Measurements from ENCODE around the gene ST6GAL2. TPM values are rescaled to one million over a fixed set of nuclear protein-coding genes. Genes with fewer than 3 reads are reported as not detected.

ST6GAL2 gene
- total RNA-seq, 1 donor from 2014 or later, result not detected

DNA sequence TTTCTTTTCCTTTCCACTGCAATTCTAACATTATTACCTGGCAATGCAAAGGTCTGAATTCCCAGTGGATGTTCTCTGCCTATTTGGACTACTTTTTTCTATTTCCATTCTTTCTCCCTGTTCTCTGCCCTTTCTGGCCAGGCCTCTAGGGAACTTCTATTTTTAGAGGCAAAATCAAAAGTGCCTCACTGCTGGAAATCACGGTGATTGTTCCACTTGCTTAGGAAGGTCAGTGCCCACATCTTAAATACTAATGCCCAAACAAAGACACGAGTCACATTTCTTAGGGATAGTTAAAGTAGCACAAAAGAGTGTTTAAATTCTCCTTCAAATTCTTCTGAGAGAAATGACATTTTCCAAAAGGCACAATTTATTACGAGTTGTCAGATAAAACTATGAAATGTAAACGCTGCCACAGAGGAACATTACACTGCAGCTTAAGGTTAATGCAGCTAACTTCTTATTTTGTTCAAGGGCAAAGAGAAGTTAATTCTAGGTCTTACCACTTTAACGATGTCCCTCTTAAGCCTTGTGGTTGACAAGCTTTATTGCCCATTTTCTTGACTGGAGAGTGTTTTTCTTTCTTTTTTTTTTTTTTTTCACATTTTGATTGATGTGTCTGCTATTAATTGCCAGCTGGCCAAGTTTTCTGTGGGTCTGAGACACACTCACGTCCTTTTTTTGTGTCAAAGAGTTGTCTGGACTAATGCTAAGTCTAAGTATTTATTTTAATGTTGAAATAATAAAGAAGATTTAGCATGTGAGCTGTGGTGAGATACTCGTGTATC, 34.7 kb downstream of the ST6GAL2 start:
- no peak overlapping the region for H3K4me3 Mint-ChIP-seq
- DNase-seq, result no peak
- H3K27ac Mint-ChIP-seq, result no peak overlapping the region
- intact Hi-C loops (cut with micrococcal nuclease), result no loop called here
- H3K9me3 Mint-ChIP-seq, result no peaks in the 10 kb centered on the region
- no peaks in the 10 kb centered on the region for H3K36me3 Mint-ChIP-seq (ENCODE audit: low read depth)
- no peaks in the 10 kb centered on the region for H3K4me1 Mint-ChIP-seq
- no peaks in the 10 kb centered on the region for H3K27me3 Mint-ChIP-seq

DNA sequence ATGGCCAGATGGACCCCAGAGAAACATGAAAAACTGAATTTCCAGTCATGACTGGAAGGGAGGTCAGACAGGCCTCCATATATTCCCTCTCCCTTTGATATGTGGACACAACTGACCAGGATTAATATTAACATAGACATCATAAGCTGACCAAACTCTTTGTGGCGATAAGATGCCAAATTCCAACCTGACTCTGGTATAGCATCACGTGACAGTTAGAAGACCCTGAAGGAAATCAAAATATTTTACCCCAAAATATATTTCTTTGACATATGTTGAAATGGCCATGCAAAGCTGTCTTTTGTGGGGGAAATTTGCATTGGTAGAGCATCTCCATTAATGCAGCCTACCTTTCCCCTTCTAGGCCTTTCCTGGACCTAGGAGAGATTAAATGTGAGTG, 36.7 kb downstream of the ST6GAL2 start:
- Mint-ChIP-seq H3K4me3 (no peak overlapping the region), H3K36me3 (ENCODE audit: low read depth) (no peaks in the 10 kb centered on the region), H3K9me3 (no peaks in the 10 kb centered on the region), H3K27me3 (no peaks in the 10 kb centered on the region), H3K4me1 (no peaks in the 10 kb centered on the region), H3K27ac (no peak overlapping the region)
- intact Hi-C loops (cut with micrococcal nuclease), result no loop called here
- no peak for DNase-seq

DNA sequence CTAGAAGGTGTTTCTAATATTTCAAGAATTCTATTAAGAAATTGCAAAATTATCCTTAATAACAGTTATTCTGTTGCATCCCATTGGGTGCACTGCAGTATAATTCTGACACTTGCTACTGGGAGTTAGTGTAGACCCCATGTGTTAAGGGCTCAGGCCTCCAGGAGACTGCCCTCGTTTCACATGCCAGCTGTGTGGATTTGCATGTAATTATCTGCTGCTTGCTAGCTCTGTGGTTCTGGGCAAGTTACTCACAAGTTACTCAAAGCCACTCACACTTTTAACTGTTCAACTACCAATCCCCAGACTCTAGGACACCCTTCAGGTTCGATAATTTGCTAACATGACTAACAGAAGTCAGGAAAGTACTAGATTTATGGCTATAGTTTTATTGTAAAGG, 38.6 kb downstream of the ST6GAL2 start:
- Mint-ChIP-seq H3K27ac (no peak overlapping the region), H3K9me3 (no peaks in the 10 kb centered on the region), H3K4me1 (no peaks in the 10 kb centered on the region), H3K27me3 (no peaks in the 10 kb centered on the region), H3K4me3 (no peak overlapping the region), H3K36me3 (ENCODE audit: low read depth) (no peaks in the 10 kb centered on the region)
- no peak for DNase-seq
- intact Hi-C loops (cut with micrococcal nuclease), result no loop called here

DNA sequence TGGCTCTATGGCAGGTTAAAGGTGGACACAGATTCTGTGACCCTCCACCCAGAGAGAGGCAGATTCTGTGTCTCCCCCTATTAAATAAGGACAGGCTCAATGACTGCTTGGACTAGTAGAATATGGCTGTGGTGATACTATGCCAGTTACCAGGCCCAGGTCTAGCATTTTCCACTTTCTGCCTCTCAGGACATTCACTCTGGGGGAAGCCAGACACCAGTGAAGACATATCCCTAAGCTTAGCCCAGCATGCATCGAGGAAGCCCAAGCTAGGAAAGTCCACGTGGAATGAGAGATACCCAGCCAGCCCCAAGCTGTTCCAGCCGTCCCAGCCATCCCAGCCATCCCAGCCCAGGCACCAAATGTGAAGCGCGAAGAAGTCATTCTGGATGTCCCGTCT, 40.3 kb downstream of the ST6GAL2 start:
- H3K4me1 Mint-ChIP-seq, result no peaks in the 10 kb centered on the region
- no peaks in the 10 kb centered on the region for H3K27me3 Mint-ChIP-seq
- no peak overlapping the region for H3K4me3 Mint-ChIP-seq
- DNase-seq, result no peak
- no peaks in the 10 kb centered on the region for H3K36me3 Mint-ChIP-seq (ENCODE audit: low read depth)
- intact Hi-C loops (cut with micrococcal nuclease), result no loop called here
- no peak overlapping the region for H3K27ac Mint-ChIP-seq
- H3K9me3 Mint-ChIP-seq, result no peaks in the 10 kb centered on the region

DNA sequence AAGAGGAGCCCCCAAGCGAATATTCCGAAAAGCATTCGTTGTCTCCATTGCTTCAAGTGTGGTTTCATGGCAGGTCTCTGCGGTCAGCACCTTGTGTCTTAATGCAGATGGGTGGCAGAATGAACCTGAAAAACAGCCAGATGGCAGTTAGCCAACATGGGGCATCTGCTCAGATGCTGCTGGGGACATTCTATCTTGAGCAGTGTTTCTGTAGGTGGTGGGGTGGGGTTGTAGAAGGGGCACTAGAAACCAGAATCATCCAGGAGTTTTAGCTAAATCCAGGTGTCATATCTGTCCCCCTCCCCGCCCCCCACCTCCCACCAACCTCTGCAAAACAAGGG, 42.1 kb downstream of the ST6GAL2 start:
- no peak overlapping the region for H3K27ac Mint-ChIP-seq
- H3K9me3 Mint-ChIP-seq, result no peaks in the 10 kb centered on the region
- DNase-seq, result no peak
- no peaks in the 10 kb centered on the region for H3K27me3 Mint-ChIP-seq
- H3K36me3 Mint-ChIP-seq (ENCODE audit: low read depth), result no peaks in the 10 kb centered on the region
- no peak overlapping the region for H3K4me3 Mint-ChIP-seq
- intact Hi-C loops (cut with micrococcal nuclease), result no loop called here
- H3K4me1 Mint-ChIP-seq, result no peaks in the 10 kb centered on the region

DNA sequence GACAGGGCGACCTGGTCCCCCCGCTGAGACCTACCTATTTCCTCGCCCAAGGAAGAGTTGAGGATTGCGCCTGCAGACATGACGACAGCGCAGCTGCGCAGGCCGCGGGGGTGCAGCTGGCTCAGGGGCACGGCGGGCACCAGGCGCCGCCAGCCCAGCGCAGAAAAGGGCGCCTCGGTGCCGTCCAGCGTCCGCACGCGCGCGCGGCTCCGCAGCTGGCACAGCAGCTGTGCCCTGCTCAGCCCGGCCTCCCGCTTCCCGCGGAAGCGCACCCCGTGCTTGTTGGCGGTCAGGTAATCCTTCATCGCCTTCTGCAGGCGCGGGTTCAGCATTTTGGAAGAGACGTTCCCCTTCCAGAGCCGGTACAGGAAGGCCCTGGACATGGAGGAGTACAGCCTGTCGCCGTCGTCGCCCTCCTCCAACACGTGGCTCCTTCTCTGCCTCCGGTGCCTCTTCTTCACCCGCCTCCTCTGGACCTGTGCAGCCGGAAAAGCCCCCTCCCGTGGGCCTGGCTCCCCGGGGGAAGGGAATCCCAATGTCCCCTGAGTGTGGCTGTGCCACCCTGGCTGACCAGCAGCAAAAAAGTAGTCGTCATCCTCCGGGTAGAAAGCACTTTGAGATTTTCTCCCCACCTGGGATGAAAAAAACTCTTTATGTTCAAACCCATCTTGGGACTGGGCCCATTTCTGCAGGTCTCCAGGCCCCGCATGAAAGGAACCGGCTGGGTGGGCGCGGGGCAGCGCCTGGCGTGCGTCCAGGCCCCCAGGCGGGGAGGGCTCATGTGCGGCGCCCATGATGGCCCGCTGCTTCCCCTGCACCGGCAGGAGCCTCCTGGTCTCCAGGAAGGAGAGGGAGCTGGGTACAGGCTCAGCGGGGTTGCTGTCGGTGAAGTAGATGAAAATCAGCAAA, 42.7 kb downstream of the ST6GAL2 start:
- H3K4me1 Mint-ChIP-seq, result no peaks in the 10 kb centered on the region
- H3K27ac Mint-ChIP-seq, result no peak overlapping the region
- H3K27me3 Mint-ChIP-seq, result no peaks in the 10 kb centered on the region
- H3K9me3 Mint-ChIP-seq, result no peaks in the 10 kb centered on the region
- H3K4me3 Mint-ChIP-seq, result no peak overlapping the region
- H3K36me3 Mint-ChIP-seq (ENCODE audit: low read depth), result no peaks in the 10 kb centered on the region
- intact Hi-C loops (cut with micrococcal nuclease), result no loop called here
- DNase-seq, result no peak

DNA sequence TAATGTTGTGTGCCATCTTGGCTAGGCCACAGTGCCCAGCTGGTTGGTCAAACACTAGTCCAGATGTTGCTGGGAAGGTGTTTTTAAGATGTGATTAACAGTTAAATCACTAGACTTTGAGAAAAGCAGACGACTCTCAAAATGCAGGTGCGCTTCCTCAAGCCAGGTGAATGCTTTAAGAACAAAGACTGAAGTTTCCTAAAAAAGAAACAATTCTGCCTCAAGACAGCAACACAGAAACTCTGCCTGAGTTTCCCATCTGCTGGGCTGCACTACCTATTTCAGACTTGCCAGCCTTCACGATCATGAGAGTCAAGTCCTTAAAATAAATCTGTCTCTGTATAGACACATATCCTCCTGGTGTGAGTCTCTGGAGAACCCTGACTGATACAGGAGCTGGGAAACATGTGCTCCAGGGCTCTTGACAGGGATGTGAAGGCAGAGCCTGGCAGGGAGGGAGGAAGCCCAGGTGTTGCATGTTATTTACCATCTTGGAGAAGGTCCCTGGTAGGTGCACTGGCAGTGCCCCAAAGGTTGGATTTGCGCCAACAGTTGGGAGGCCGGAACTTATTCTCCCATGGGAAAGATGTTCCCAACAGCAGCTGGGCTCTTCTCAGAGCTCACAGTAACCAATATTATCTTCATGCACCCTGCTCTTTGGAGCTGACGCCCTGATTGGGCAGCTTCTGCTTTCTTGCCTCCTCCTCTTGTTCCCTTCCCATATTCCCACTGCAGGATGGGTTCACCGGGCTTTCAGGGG, 43.9 kb downstream of the ST6GAL2 start:
- H3K4me1 Mint-ChIP-seq, result no peaks in the 10 kb centered on the region
- no peak overlapping the region for H3K4me3 Mint-ChIP-seq
- H3K27ac Mint-ChIP-seq, result no peak overlapping the region
- H3K9me3 Mint-ChIP-seq, result no peaks in the 10 kb centered on the region
- intact Hi-C loops (cut with micrococcal nuclease), result no loop called here
- H3K27me3 Mint-ChIP-seq, result no peaks in the 10 kb centered on the region
- no peak for DNase-seq
- no peaks in the 10 kb centered on the region for H3K36me3 Mint-ChIP-seq (ENCODE audit: low read depth)

DNA sequence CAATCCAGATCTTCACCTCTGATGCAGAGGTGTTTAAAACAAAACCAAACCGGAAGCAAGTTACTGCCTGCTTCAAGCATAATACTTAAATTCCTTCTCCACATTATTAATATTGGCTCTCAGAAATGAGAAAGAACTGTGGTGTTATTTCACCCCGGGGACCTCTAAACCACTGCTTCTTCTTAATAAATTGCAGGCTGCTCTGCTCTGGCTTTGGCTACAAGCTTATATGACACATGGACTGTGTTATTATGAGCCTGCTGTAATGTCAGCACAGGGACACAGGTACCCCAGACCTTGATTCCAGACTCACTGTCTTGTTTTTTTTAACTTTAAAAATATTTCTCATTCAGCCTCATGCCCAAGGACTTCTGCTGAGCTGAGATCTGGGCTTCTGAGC, 45.1 kb downstream of the ST6GAL2 start:
- Mint-ChIP-seq H3K27ac (no peak overlapping the region), H3K27me3 (no peaks in the 10 kb centered on the region), H3K4me3 (no peak overlapping the region), H3K36me3 (ENCODE audit: low read depth) (no peaks in the 10 kb centered on the region), H3K4me1 (no peaks in the 10 kb centered on the region), H3K9me3 (no peaks in the 10 kb centered on the region)
- no peak for DNase-seq
- intact Hi-C loops (cut with micrococcal nuclease), result no loop called here

DNA sequence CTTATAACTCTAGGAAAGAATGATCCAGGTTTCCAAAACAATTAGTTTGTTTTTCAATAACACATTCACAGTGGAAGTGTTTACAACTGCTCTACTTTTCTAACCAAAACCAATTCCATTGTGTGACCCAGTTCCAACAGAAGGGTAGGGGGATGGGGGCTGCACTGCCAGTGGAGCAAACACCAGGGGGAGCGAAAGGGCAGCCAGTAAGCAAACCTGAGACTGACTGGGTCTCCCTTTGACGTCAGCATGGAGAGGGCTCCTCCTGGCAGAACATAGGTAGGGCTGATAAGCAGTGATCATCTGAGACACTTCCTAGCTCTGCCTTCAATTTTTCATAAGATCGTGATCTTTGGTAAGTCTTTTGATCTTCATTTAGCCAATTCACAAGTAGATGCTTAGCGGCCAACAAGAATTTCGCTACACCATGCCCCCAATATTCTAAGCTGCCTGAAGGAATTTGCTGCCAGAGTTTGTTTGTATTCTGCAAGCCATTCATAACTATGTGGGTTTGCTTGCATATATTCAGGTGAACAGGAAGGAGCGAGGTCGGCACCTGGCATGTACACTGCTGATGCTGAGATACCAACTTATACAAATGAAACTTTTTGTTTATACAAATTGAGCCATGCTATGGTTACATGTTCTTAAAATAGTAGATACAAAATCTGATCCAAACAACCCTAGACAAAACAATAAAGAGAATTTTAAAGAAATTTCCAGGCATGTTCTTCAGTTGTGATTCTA, 45.9 kb downstream of the ST6GAL2 start:
- no peaks in the 10 kb centered on the region for H3K36me3 Mint-ChIP-seq (ENCODE audit: low read depth)
- H3K9me3 Mint-ChIP-seq, result no peaks in the 10 kb centered on the region
- no peaks in the 10 kb centered on the region for H3K4me1 Mint-ChIP-seq
- intact Hi-C loops (cut with micrococcal nuclease), result no loop called here
- no peak overlapping the region for H3K27ac Mint-ChIP-seq
- no peak overlapping the region for H3K4me3 Mint-ChIP-seq
- DNase-seq, result no peak
- H3K27me3 Mint-ChIP-seq, result no peaks in the 10 kb centered on the region

DNA sequence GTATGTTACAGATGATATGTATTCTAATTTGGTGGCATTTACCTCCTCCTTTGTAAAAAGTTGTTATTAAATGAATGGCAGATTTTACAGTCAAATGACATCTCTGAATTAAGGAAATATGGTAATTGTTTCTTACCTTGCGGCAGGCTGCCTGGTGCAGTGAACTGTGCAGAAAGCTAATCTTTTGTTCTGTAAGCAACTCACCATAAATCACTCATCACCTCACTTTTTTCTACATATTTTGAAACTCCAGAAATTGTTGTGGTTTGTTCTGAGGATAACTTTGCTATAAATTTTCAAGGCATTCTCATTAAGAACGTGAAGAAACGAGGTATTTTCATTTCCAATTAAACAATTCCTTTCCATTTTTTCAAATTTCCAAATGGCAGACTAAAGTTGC, 52.7 kb downstream of the ST6GAL2 start:
- Mint-ChIP-seq H3K36me3 (ENCODE audit: low read depth) (no peaks in the 10 kb centered on the region), H3K9me3 (no peaks in the 10 kb centered on the region), H3K27me3 (peaks cover 4% of the 10 kb centered on the region), H3K27ac (no peak overlapping the region), H3K4me3 (no peak overlapping the region), H3K4me1 (no peaks in the 10 kb centered on the region)
- intact Hi-C loops (cut with micrococcal nuclease), result no loop called here
- DNase-seq, result no peak

DNA sequence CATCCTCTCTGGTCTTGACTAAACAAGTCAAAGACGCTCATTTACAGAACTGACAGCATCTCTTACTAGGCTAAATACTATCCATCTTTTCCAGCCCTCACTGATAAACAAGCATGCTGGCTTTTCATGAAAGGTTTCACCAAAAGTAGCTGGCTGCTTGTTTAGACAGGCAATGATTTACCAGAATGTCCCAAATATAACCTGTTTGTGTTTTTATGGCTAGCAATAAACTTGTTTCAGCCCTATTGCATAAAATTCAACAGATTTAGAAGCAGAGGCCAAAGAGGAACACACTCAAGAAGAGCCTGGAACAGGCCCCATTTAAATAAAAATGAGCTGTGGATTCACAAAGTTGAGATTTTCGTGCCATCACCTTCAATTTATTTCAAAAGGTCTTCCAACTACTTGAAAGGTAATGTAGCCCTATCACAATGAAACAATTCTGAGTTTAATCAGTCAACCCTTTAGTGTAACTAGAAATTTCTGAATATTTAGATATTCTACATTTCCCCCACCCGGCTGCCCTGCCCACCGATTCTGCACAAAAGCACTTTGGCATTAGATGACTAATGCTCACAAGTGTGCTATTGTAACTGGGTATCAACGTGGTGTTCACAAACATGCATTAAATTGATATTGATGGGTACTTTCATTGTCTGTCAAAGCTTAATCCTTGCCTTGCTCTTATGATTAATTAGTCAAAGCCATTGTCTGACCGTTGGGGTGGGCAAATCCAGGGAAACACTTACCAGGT, 54.0 kb downstream of the ST6GAL2 start:
- no peak overlapping the region for H3K4me3 Mint-ChIP-seq
- no peaks in the 10 kb centered on the region for H3K9me3 Mint-ChIP-seq
- DNase-seq, result peak; percentile 22
- H3K4me1 Mint-ChIP-seq, result no peaks in the 10 kb centered on the region
- H3K27ac Mint-ChIP-seq, result no peak overlapping the region
- H3K27me3 Mint-ChIP-seq, result peaks cover 4% of the 10 kb centered on the region
- H3K36me3 Mint-ChIP-seq (ENCODE audit: low read depth), result no peaks in the 10 kb centered on the region
- intact Hi-C loops (cut with micrococcal nuclease), result no loop called here

DNA sequence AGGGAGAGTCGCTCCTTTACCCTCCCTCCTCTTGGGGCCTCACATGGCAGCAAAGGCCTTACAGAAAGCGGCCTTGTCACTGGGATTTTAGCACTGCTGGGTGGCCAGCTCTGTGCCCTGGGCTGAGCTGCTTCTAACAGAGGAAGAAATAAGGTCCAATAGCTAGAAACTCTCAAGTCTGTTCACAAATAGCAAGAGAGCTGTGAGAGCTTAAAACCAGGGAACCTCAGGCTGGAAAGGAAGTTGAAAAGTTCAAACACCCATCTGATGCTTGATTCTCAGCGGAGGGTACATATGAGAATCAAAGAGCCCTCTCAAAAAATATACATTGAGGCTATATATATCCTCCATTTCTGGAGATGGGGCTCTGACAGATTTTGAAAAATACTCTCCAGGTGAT, 54.7 kb downstream of the ST6GAL2 start:
- H3K27me3 Mint-ChIP-seq, result peaks cover 4% of the 10 kb centered on the region
- H3K9me3 Mint-ChIP-seq, result no peaks in the 10 kb centered on the region
- H3K4me1 Mint-ChIP-seq, result no peaks in the 10 kb centered on the region
- intact Hi-C loops (cut with micrococcal nuclease), result no loop called here
- peak; percentile 24 for DNase-seq
- H3K36me3 Mint-ChIP-seq (ENCODE audit: low read depth), result no peaks in the 10 kb centered on the region
- H3K4me3 Mint-ChIP-seq, result no peak overlapping the region
- H3K27ac Mint-ChIP-seq, result no peak overlapping the region

DNA sequence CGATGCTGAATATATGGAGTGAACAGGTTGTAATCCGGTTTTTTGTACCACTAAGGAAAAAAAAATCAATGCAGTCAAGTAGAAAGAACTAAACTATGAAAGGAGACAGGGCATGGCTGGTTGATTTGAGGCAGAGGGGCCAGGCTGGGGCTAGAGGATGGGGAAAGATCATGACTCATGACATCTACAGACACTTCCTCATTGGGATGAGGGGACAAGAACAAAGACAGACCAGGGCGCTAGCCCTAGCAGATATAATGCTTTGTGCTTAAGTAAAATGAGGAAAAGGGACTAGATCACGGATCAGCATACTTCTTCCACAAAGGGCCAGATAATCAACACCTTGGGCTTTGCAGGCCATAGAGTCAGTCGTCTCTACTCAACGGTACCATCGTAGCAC, 55.8 kb downstream of the ST6GAL2 start:
- H3K27ac Mint-ChIP-seq, result no peak overlapping the region
- no peaks in the 10 kb centered on the region for H3K36me3 Mint-ChIP-seq (ENCODE audit: low read depth)
- intact Hi-C loops (cut with micrococcal nuclease), result no loop called here
- H3K27me3 Mint-ChIP-seq, result peaks cover 4% of the 10 kb centered on the region
- no peak overlapping the region for H3K4me3 Mint-ChIP-seq
- H3K9me3 Mint-ChIP-seq, result no peaks in the 10 kb centered on the region
- H3K4me1 Mint-ChIP-seq, result no peaks in the 10 kb centered on the region
- DNase-seq, result peak; percentile 20
